NCI-H2227 (cell line): Measurements from ENCODE around the gene KDM4B.

Source experiments
- DNase-seq: peaks from one replicate; lab custom pipeline; 2025; ENCODE audit not compliant: unreplicated experiment; lab: John Stamatoyannopoulos, UW

Gene KDM4B

DNA sequence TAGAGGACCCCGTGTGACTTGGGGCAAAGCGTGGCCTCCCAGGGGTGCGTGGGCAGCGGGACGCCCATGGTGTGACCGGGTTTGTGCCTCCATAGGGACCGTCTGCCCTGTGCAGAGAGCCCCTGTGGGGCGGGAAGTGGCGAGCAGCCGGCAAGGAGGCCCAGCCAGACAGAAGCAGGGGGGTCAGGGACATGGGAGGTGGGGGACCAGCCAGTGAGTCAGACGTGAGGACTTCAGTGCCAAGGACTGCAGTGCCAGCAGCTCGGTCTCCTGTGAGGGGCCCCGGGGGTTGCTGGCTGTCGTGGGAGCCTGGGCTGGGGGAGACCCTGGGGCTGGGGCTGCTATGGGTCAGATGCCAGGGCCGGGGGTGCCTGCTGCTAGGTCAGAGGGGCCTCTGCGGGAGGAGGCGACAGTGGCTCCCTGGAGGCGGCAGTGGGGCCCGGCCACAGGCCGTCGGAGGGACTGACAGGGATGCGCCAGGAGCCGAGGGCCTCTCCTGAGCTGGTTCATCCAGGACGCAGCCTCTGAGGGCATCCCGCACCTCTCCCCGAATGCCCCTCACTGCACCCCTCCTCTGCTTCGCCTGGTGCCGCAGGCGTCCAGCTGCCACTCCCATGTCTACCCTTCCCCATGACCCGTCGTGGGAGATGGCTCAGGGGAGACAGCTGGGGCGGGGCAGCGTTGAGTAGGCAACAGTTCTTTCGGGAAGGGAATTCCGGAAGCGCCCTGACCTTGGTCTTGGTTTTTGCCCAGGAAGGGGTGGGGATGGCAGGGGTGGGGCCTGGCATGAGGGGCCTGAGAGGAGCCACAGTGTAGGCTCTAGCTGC is 80.0 kb downstream of the KDM4B start:
- no peak for DNase-seq

DNA sequence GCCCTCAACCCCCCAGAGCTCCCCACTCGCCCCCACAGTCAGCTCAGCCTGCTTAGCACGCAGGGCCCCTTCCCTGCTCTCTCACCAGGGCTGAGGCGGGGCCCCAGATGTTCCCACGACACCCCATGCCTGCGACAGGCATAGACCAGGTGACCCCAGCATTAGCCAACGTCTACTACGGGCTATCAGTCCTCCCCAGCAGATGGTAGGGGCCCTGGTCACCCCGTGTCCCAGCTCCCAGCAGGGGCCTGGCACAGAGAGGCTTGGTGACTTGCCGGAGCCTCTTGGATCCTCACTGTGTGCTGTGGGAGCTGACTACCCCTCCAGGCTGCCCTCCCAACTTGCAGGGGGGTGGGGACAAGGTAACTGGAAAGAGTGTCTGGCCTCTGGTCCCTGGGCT is 80.6 kb downstream of the KDM4B start:
- no peak for DNase-seq

GRCh38 chr19:5050067-5050656 is 81.2 kb downstream of the KDM4B start:
- DNase-seq, result no peak

DNA sequence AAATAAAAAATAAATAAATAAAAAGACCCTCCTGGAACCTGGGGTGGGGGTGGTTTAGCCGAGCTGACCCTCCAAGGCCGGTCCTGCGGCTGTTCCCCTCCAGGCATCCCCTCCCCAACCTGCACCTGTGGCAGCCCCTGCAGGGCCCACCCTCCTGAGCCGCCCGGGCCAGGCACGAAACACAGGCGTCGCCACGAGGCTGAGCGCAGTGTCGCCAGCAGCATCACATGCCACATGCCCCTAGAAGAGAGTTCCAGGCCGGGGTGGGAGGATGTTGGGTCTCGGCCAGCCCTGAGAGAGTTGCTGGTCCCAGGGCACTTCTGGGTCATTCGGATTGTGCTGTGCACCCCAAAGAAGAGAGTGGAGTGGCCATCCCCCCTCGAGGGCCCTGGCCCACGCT is 82.0 kb downstream of the KDM4B start:
- DNase-seq, result no peak

DNA sequence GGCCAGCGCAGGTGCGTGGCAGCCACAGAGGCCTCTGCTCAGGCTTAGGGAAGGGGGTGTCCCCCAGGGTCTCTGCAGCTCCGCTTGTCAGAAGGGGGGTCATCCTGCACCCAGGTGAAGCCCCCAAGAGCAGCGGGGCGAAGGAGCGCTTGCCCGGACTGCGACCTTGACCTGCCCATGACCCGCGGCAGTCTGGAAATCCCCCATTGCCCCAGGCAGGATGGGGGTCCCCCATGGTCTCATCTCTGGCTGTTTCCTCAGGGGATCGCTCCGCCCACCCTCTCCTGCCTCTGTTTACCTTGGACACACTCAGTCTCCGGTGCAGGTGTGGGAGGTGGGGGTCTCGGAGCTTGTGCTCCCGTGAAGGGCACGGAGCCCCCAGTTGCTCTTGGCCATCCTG is 82.7 kb downstream of the KDM4B start:
- no peak for DNase-seq

- no peak for DNase-seq
These were observed 83.6 kb downstream of the KDM4B start for GRCh38 chr19:5052515-5052914.

DNA sequence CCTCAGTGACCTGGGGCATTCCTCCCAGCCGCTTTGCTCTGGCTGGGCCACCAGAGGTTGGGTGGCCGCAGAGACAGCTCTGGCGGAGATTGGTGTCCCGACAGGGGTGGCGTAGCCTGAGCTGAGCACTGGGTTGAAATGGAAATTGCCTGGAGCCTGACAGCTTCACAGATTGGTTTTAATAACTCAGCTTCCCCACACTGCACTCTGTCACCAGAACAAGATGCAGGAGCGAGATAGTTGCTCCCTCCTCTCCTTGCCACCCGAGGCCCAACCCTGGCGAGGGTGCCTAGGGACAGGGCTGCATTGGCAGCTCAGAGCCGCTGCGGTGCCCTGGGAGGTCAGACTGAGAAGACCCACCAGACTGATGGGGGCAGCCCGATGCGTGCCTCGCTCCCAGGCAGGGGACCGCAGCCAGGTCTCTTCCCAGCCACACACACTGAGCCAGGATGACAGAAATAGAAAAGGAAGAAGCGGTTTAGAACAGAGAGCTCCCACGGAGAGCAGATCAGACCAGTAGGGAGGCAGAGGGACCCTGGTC is 84.1 kb downstream of the KDM4B start:
- no peak for DNase-seq

DNA sequence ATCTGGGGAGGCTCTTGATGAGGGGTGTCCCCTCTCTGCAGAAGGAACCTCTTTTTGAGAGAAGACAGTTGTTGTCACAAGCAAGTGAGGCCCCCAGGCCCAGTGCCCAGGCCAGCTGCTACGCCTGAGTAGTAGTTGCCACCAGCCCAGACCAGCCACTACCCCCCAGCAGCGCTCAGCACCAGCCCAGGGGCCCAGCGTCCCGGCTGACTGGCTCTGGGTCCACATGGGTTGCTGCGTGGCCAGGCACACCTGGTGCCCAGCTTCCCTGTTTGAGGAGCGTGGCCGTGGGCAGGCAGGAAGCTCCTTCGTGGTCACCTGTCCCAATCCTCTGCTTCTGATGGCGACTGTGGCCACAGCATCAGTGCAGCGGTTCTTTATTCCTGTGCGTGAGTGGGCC is 84.7 kb downstream of the KDM4B start:
- no peak for DNase-seq

DNA sequence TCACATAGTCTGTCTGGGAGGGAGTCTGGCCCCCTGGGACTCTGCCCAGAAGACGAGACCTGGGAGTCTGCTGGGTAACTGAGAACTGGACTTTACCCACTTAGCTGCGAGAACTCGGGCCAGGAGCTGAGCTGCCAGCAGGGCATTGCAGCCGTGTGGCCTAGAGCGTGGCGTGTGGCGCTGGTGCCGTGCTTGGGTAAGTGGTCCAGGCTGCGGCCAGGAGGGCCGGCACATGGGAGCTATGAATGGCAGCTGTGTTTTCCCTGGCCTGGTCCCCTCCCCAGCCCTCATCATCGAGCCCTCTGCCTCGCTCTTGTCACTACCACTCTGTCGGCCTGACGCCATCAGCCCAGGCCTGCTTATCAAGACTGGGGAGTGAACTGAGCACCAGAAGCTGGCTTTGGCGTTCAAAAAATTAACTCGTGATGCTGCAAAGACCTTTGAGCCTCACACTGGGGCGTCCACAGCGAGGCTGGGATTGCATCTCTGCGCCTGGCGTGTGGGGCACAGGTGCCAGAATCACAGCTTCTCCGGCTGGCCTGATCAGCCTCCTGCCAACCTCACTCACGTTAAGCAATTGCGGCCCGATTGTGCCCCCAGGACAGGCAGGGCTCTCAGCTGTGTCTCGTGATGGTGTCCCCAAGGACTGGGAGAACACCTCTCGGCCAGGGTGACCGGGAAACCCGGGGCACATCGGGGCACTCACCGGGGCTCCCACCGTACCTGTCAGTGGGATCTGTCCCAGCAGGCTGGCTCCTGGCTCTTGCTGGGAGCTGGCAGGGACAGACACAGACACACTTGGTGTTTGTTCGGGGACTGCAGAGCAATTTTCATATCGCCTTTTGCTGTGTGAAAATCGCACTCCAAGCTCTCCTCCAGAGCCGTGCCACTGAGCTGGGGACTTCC is 85.9 kb downstream of the KDM4B start:
- DNase-seq, result no peak

- DNase-seq, result no peak
These were observed 86.5 kb downstream of the KDM4B start for GRCh38 chr19:5055457-5055776.

GRCh38 chr19:5057860-5058259 is 88.9 kb downstream of the KDM4B start:
- DNase-seq, result peak; percentile 83

DNA sequence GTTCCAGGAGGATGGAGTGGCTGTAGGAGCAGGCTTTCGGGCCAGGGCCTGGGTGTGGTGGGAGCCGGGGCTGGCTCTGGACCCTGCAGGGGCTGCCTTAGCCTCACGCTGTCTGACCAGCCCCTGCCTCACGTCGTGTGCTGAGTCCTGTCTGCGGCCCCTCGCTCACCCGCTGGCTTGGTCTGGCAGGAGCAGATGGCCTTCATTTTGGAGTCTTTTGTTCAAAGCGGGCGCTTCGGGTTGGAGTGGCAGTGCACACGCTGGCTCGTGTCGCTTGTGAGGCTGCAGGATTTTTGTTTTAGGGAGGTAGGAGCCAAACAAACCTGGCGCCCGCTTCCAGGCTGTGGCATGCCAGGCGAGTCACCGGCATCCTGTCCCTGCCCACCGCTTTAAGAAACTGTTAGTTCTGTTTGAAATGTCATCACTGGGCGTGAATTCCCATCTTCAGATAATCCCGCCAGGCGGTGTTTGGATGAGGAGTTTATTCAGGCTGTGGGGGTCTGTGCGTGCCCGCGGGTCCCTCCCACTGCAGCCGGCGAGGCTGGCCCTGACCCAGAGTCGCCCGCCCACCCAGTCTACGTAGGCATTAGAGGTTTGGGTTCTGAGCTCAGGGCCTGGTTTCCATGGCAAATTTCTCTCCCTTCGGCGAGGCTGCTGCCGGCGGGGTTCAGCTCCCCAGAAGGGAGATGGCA is 89.8 kb downstream of the KDM4B start:
- DNase-seq, result peak; percentile 70

- peak; percentile 68 for DNase-seq
These were observed 90.3 kb downstream of the KDM4B start for GRCh38 chr19:5059213-5059574.

- DNase-seq, result no peak
These were observed 90.9 kb downstream of the KDM4B start for GRCh38 chr19:5059793-5060192.

- no peak for DNase-seq
These were observed 93.3 kb downstream of the KDM4B start for GRCh38 chr19:5062195-5062594.

DNA sequence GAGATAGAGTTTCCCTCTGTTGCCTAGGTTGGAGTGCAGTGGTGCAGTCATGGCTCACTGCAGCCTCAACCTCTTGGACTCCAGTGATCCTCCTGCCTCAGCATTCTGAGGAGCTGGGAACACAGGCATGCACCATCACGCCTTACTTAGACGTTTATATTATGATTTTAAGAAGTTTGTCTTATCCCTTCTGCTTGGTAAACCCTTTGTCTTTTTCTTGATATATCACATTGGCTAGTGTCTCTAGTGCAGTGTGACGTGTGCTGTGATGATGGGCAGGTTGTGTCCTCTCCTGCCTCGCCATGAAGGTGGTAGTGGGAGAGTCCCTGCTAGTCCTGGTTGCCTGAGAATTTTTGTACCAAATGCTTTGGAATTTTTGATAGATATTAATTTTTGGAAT is 93.9 kb downstream of the KDM4B start:
- DNase-seq, result no peak

- no peak for DNase-seq
These were observed 95.1 kb downstream of the KDM4B start for GRCh38 chr19:5063873-5064645.

DNA sequence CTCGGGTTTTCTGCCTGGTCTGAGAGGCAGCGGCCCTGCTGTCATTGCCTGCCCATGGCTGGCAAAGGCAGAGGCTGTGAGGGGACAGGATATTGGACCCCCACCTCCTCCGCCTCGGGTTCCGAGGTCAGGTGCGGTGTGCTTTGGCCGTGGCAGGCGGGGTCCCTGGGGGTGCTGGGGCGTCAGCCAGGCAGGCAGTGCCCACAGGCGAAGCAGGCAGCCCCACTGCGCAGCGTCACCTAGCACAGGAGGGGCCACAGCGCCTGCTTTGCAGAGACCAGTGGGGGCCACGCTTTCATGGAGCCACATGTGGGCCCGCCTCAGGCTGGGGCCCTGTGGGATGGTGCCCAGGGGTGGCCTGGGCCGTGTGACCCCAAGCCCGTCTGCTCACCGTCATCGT is 96.0 kb downstream of the KDM4B start:
- no peak for DNase-seq

- DNase-seq, result no peak
These were observed 96.8 kb downstream of the KDM4B start for GRCh38 chr19:5065663-5066093.

DNA sequence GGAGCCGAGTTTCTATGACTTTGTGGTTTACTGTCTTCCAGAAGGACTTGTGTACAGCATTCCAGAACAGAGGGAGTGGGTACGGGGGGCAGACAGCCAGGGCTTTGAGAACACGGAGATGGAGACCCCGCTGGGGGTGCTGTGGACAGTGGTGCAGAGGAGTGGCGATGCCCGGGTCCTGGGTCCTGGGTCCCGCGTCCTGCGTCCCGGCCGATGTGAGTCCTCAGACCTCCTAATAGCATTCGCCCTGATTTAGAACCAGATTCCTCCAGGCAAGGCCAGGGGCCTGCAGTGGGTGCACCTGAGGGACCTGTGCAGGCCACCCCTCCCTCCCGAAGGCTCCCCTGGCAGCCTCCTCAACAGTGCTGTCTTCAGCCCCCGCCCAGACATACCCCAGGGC is 97.9 kb downstream of the KDM4B start:
- DNase-seq, result no peak
